Natural killer cell (primary cell): ENCODE data around the gene WTAP. TPM values are rescaled to one million over a fixed set of nuclear protein-coding genes. Genes with fewer than 3 reads are reported as not detected.

ENCODE experiments used
- ATAC-seq, 3 donors: fragments of 150-1000 bp in 2 of 3; fragments of 200-7000 bp in 1 of 3; cut with Tn5 transposase; 1 replicate in 1 of 3; 2 replicates in 2 of 3; pipeline ENCODE4 v1.10.0; 2021; ENCODE audit warnings: mild to moderate bottlenecking in 2 of 3, moderate library complexity in 2 of 3
- DNase-seq, 2 donors: peaks; one replicate each; pipeline versions ENCODE4 v3.0.0 to v3.0.0-alpha.2; 2013 to 2021; ENCODE audit warnings: mixed read lengths in 1 of 2
- H3K27ac ChIP-seq: one replicate; pipeline ENCODE4 v1.5.1; 2013; ENCODE audit warnings: mild to moderate bottlenecking, low read length
- H3K27me3 ChIP-seq: one replicate; pipeline ENCODE4 v1.6.1; 2013; ENCODE audit warnings: low read length; ENCODE audit not compliant: control insufficient read depth, insufficient read depth
- H3K36me3 ChIP-seq: one replicate; pipeline ENCODE4 v1.6.1; 2013; ENCODE audit warnings: low read length; ENCODE audit not compliant: control insufficient read depth, insufficient read depth
- H3K4me1 ChIP-seq: one replicate; pipeline ENCODE4 v1.6.1; 2013; ENCODE audit warnings: low read length; ENCODE audit not compliant: control insufficient read depth, insufficient read depth
- H3K4me3 ChIP-seq: one replicate; pipeline ENCODE4 v1.5.1; 2013; ENCODE audit warnings: low read length
- H3K9me3 ChIP-seq: one replicate; pipeline ENCODE4 v1.6.1; 2013; ENCODE audit warnings: low read length; ENCODE audit not compliant: control insufficient read depth, insufficient read depth
- H3K27ac Mint-ChIP-seq, 2 donors: one replicate each; pipeline ENCODE4 v1.8.0; 2022; ENCODE audit warnings: mild to moderate bottlenecking in 2 of 2, mixed read lengths in 2 of 2, moderate library complexity in 1 of 2
- H3K27me3 Mint-ChIP-seq, 2 donors: one replicate each; pipeline ENCODE4 v1.8.0; 2022; ENCODE audit warnings: low read depth in 2 of 2, mixed read lengths in 2 of 2
- H3K36me3 Mint-ChIP-seq: one replicate; pipeline ENCODE4 v1.8.0; 2022; ENCODE audit warnings: mixed read lengths
- H3K4me1 Mint-ChIP-seq, 2 donors: one replicate each; pipeline ENCODE4 v1.8.0; 2022; ENCODE audit warnings: mixed read lengths in 2 of 2
- H3K4me3 Mint-ChIP-seq: one replicate; pipeline ENCODE4 v1.8.0; 2022; ENCODE audit warnings: mild to moderate bottlenecking, moderate library complexity, mixed read lengths
- H3K9me3 Mint-ChIP-seq, 2 donors: one replicate each; pipeline ENCODE4 v1.8.0; 2022; ENCODE audit warnings: mixed read lengths in 2 of 2
- WGBS: methylation state at CpG from one replicate; pipeline ENCODE4 v1.1.7; 2013; ENCODE audit warnings: missing lambda C conversion rate; ENCODE audit not compliant: insufficient coverage; 5-methylcytosine and 5-hydroxymethylcytosine counted together
- intact Hi-C: fragments of 100-400 bp; cut with micrococcal nuclease; formaldehyde crosslinking; loops from one replicate; pipeline ENCODE4 v1.14.2; 2022
- total RNA-seq, 4 donors: library from RNA; stranded (reverse); fragments of 120-200 nt in 1 of 4; gene quantifications; one replicate each; pipeline versions ENCODE4 v1.2.3 to v1.2.4, GENCODE V29; 2013 to 2022
- TF ChIP-seq, protein P1 (sequence below): fragments of 200-600 bp; IDR thresholded peaks from one replicate; pipeline ENCODE4 v1.8.0; 2022; ENCODE audit warnings: antibody characterized with exemption

Gene WTAP
- total RNA-seq, result 100 to 1,000 TPM; 141 to 167 (median 164) TPM
- total RNA-seq (2013), result 160 TPM

DNA sequence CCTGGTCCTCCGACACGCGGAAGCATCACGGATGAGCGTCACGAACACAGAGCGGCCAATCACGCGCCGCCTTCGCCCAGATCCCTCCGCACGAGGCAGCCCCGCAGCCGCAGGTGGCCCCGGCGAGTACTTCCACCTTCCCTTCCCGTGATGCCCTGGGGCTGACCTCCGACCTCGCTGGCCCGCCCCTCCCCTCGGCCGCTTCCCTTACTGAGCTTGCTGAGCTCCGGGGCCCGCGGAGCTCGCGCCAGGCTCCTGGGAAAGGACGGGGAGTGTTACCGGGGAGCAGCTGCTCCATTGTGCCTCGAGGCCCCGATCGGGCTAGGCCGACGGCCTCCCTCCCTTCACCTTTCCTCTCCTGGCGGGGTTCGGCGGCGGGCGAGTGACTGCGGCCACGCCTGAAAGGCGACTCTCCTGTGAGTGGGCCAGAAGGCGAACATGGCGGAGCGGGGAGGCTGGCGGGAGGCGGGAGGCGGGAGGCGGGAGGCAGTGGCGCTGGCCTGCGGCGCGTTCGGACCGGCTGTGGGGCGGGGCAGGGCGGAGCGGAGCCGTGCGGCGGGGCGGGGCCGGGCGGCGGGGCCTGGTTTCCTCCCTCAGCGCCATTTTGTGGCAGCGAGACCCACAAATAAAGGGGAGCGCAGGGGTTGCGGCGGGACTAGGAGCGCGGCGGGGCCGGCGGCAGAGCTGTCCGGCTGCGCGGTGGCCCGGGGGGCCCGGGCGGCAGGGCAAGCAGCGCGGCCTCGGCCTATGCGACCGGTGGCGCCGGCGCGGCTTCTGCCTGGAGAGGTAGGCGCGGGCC is at the start of gene WTAP:
WTAP (plus strand) TSS at position 589 of the 799 bp plus-strand sequence. CDS start 8,760 bp downstream, outside the sequence.
- intact Hi-C loops, result loop anchor here (1.0 to 2.0 kb wide), 4 partner anchors 34 to 736 kb away; partner anchors contain the start of genes MRPL18 and SOD2
- Mint-ChIP-seq H3K9me3 (peaks cover 0 to 3% of the 10 kb centered on the region in 2 donors), H3K4me3 (peak within 1 kb of the TSS; percentile 94), H3K27me3 (no peaks in the 10 kb centered on the region), H3K27ac (peak within 1 kb of the TSS; percentile 97 to 98), H3K4me1 (peaks cover 32 to 52% of the 10 kb centered on the region in 2 donors), H3K36me3 (no peaks in the 10 kb centered on the region)
- WGBS, result under 1% methylated on average over 86 of the region's 93 CpGs
- H3K9me3 ChIP-seq, result no peaks in the 10 kb centered on the region
- H3K4me3 ChIP-seq, result peak within 1 kb of the TSS; percentile 92
- peaks cover 2% of the 10 kb centered on the region for H3K36me3 ChIP-seq
- TF ChIP-seq, protein P1, sequence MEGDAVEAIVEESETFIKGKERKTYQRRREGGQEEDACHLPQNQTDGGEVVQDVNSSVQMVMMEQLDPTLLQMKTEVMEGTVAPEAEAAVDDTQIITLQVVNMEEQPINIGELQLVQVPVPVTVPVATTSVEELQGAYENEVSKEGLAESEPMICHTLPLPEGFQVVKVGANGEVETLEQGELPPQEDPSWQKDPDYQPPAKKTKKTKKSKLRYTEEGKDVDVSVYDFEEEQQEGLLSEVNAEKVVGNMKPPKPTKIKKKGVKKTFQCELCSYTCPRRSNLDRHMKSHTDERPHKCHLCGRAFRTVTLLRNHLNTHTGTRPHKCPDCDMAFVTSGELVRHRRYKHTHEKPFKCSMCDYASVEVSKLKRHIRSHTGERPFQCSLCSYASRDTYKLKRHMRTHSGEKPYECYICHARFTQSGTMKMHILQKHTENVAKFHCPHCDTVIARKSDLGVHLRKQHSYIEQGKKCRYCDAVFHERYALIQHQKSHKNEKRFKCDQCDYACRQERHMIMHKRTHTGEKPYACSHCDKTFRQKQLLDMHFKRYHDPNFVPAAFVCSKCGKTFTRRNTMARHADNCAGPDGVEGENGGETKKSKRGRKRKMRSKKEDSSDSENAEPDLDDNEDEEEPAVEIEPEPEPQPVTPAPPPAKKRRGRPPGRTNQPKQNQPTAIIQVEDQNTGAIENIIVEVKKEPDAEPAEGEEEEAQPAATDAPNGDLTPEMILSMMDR, result no peak
- peaks cover 14% of the 10 kb centered on the region for H3K4me1 ChIP-seq
- peak; percentile 92 to 99 for DNase-seq
- H3K27me3 ChIP-seq, result no peaks in the 10 kb centered on the region
- ATAC-seq, result peak; percentile 85 to 94 (median 85)
- peak within 1 kb of the TSS; percentile 95 for H3K27ac ChIP-seq

DNA sequence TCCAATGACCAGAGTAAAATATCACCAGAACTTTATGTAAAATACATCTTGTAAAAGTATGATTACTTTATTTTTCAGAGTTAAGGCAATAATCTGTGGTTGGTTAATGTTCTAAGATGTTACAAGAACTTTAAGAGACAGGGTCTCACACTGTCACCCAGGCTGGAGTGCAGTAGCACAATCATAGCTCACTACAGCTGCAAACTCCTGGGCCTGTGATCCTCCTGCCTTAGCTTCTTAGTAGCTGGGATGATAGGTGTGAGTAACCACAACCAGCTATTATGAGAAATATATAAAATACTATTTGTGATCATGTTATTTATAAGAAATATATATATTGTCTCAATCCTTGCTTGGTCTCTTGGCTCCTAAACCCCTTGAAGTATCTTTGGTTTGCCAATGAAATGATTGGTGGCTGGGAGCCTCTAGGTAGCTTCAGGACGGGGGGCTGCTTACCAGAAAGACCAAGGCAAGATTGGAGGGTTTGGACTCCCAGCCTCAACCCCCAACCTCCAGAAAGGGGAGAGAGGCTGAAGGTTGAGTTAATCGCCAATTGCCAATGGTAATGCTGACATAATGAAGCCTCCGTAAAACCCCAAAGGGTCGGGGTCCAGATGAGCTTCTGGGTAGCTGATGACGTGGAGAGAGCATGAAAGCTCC is 49.7 kb upstream of the WTAP start:
- H3K36me3 ChIP-seq, result peaks cover 11% of the 10 kb centered on the region
- no peak overlapping the region for H3K4me3 ChIP-seq
- H3K4me1 Mint-ChIP-seq, result peaks cover 0 to 4% of the 10 kb centered on the region in 2 donors
- no peak overlapping the region for H3K27ac ChIP-seq
- no peaks in the 10 kb centered on the region for H3K36me3 Mint-ChIP-seq
- H3K9me3 Mint-ChIP-seq, result no peaks in the 10 kb centered on the region
- no peaks in the 10 kb centered on the region for H3K4me1 ChIP-seq
- TF ChIP-seq, protein P1, result no peak
- intact Hi-C loops, result no loop called here
- H3K27me3 ChIP-seq, result no peaks in the 10 kb centered on the region
- ATAC-seq (no peak), DNase-seq (no peak)
- no peaks in the 10 kb centered on the region for H3K9me3 ChIP-seq
- H3K27ac Mint-ChIP-seq, result no peak overlapping the region
- no peaks in the 10 kb centered on the region for H3K27me3 Mint-ChIP-seq
- H3K4me3 Mint-ChIP-seq, result no peak overlapping the region
- WGBS, result 98% methylated on average over 4 of the region's 5 CpGs

DNA sequence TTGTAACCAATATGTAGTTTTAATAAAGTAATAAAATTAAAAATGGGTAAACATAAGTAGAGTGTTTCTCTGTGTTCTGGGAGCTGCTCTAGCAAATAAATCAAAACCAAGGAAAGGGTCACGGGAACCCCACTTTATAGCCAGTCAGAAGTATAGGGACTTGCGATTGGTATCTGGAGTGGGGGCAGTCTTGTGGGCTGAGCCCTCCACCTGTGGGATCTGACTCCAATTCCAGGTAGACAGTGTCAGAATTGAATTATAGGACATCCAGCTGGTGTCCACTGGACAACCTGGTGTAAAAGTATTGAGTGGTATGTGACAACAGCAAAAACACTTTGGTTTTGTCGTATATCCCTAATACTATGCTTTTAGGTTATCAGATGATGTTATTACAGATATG is 48.7 kb upstream of the WTAP start:
- Histone ChIP-seq H3K4me1 (no peaks in the 10 kb centered on the region), H3K4me3 (no peak overlapping the region), H3K9me3 (no peaks in the 10 kb centered on the region), H3K27ac (no peak overlapping the region), H3K36me3 (peaks cover 12% of the 10 kb centered on the region), H3K27me3 (no peaks in the 10 kb centered on the region)
- TF ChIP-seq, protein P1, result no peak
- 99% methylated on average over 3 of the region's 3 CpGs for WGBS
- H3K4me1 Mint-ChIP-seq, result peaks cover 0 to 4% of the 10 kb centered on the region in 2 donors
- ATAC-seq, result no peak
- no peaks in the 10 kb centered on the region for H3K36me3 Mint-ChIP-seq
- H3K27ac Mint-ChIP-seq, result no peak overlapping the region
- H3K4me3 Mint-ChIP-seq, result no peak overlapping the region
- intact Hi-C loops, result no loop called here
- no peaks in the 10 kb centered on the region for H3K27me3 Mint-ChIP-seq
- DNase-seq, result no peak
- no peaks in the 10 kb centered on the region for H3K9me3 Mint-ChIP-seq
